Skeletal muscle cell (primary cell): ENCODE data around the gene KRT12.

Source experiments
- DNase-seq: peaks from one replicate; pipeline ENCODE4 v3.0.0-alpha.2; 2010; ENCODE audit warnings: low read depth
- H3K4me3 ChIP-seq: 2 replicates; pipeline ENCODE4 v1.5.1; 2011; ENCODE audit warnings: low read depth, mild to moderate bottlenecking, control low read depth, low read length, moderate library complexity

The KRT12 gene

DNA sequence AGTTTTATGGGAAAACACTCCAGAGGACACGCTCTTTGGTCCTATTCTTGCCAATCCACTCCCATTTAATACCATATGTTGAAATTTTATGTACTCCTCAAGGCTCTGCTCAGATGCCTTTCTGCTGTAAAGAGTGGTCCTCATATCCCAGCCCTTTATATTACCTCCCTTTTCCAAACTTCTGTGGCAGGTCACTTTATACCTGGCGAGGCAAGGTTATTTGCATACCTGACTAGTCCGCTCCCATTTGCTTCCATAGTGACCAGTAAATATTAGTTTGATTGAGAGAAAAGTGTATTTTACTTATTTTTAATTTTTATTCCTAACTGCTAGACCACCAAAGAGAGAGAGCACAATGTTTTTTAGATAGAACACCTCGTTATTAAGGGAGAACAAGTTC, 17.3 kb downstream of the KRT12 start:
- H3K4me3 ChIP-seq = no peak overlapping the region
- DNase-seq = no peak

DNA sequence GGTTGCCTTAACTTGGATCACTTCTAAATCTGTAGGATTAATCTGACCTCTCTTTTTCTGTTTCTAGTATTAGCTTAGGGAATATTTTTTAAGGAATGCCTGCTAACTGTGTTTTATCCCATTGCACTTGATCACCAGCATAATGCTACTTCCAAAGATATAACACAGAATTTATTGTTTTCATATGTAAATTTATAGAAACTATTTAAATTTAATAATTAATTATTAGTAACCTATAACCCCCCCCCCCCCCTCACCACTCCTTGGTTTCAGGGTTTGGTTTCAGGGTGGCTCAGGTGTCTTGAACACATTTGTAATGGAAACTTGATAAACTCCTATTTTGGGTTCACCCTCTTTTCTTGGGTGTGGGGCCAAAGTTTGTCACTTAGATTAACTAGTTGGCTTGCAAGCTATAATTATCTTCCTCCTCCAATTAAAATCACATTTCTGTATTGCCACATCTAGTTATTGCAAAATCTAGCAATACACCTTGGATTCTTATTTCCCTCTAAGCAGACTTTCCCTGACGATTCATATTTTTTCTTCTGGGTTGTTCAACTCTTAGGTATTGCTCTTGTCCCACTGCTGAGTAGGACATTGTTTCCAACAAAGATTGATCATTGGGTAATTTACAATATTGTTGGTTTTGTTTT, 18.3 kb downstream of the KRT12 start:
- H3K4me3 ChIP-seq = no peak overlapping the region

DNA sequence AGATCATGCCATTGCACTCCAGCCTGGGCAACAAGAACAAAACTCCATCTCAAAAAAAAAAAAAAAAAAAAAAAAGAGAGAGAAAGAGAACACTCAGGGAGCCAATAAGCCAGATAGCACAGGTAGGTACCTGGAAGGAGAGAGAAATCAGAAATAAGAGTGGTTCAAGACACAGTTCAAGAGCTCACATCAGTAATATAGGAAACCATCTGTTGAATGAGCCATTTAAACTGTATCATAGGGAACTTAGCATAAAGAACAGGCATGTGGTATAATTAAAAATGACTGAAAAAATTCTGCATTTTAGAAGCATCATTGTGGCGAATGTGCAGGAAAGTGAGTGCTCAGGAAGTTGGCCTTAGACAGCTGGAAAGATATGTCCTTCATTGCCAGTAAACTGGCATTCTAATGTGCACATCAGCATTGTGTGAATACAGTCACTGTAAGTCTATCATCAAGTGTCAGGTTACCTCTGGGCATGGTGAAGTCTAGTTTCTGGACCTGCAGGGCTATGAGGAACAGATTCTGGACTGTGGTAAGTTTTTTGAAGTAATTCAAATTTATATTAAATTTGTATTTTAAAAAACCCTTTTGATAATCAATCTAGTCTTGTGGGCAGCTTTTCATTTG, 20.4 kb downstream of the KRT12 start:
- no peak overlapping the region for H3K4me3 ChIP-seq
- DNase-seq = no peak

More for the DNA sequence above, 18.3 kb downstream of the KRT12 start:
- DNase-seq = no peak

DNA sequence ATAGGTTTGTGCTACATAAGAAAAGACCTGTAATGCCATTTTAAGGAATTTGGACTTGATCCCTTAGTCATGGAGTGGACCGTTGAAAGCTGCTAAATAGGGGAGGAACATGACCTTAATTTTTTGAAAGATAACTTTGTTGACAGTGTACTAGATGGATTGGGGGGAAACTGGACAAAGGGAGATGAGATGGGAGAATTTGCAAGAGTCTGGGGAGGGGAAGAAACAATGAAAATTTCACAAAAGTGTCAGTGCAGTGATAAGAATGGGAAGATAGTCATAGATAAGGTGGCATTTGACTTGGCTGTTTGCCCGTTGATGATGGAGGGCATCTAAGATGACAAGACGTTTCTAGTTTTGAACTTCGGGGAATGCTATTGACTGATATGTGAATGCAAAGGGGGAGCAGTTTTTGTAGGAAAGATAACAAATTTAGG, 22.3 kb downstream of the KRT12 start:
- DNase-seq = no peak
- H3K4me3 ChIP-seq = no peak overlapping the region

DNA sequence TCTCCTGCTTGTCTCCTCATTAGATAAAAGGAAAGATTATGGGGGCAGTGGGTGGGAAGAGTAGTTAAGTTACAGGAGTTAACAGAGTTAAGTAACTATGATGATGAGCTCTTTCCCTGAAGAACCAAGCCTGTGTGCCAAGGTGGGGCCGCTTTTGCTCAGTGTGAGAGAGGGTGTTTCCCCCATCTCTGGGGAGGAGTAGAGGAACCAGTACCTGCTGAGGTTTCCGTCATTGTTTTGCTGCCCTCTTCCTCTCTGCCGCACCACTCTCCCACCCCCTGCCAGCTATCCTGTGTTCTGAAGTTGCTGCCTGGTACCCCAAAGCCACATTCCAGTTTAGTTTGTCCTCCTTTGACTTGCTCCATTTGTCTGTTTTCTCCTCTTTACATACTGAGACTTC, 23.8 kb downstream of the KRT12 start:
- H3K4me3 ChIP-seq = no peak overlapping the region
- no peak for DNase-seq

DNA sequence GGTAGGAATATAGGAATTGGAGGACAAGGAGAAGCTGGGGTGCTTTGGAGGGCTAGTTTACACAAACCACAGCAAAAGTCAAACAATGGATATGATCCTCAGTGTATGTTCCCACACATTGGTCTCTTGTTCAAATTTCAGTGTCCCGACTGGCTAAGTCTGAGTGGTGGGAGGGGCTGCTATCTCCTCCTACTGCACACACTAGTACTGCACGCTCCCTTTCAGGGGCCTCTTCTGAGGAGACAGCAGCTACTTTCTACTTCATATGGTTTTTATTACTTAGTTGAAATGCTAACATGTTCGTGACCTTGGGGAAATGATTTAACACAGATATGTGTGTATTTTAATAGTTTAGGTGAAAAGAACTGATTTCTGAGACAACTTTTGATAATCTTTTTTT, 25.8 kb downstream of the KRT12 start:
- H3K4me3 ChIP-seq = no peak overlapping the region
- DNase-seq = no peak

DNA sequence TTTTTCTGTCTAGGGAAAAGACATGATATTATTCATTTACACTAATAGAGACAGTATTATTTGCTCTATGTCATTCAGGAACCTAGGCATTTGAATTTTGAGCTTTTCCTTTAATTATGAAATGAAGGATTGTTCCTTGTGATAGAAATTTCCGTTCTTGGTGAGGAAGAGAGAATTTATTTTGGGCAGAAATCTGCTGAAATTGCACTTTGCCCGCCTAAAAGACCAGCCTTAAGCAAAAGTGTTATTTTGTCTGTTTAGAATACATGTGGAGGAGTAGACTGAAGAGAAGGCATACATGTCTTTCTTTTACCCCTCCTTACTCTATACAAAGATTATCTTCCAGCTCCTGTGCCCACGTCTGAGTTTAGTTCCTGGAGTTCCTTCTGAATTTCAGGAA, 27.8 kb downstream of the KRT12 start:
- DNase-seq = no peak

DNA sequence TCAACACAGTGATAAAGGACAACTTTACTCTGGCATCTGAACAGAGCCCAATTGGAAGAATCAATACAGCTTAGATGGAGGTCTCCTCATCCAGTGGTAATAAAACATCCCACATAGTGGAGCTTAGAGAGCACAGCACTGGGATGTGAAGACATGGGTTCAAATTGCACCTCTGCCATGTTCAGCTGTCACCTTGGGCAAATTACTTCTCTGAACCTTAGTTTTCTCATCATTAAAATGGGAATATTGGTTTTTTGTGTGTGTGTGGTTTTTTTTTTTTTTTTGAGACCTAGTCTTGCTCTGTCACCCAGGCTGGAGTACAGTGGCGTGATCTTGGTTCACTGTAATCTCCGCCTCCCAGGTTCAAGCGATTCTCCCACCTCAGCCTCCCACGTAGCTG, 31.0 kb downstream of the KRT12 start:
- no peak for DNase-seq
- H3K4me3 ChIP-seq = no peak overlapping the region

More for the DNA sequence above, 27.8 kb downstream of the KRT12 start:
- H3K4me3 ChIP-seq = no peak overlapping the region

DNA sequence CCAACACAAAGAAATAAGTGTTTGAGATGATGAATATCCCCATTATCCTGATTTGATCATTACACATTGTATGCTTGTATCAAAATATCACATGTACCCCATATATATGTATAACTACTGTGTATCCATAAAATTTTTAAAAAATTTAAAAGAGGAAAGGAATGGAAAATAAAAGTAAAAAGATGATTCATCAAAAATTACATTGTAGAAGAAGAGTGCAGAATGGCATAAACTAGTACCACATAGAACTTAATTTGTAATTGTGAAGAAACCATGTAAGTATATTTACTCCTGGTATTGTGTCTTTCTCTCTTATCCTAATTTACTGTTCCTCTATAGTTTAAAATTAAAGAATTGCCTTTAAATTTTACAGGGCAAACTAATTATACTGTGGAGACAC, 33.1 kb downstream of the KRT12 start:
- no peak for DNase-seq
- no peak overlapping the region for H3K4me3 ChIP-seq

DNA sequence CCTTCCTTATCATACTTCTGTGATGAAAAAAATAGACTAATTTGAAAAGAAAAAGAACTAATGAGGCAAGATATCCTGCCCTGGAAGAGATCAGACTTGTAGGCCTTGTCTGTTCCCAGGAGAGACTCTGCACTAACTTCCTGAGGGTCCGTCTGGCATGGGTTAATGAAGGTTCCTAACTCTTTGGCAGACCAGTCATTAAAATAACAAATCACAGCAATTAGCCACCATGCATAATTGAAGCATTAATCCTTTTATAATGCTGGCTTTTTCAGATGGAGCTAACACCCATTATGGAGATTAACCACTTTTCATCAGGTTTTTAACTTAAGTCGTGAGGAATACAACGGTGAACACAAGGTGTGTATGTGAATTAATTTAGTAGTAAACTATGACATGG, 34.2 kb downstream of the KRT12 start:
- no peak for DNase-seq
- H3K4me3 ChIP-seq = no peak overlapping the region

DNA sequence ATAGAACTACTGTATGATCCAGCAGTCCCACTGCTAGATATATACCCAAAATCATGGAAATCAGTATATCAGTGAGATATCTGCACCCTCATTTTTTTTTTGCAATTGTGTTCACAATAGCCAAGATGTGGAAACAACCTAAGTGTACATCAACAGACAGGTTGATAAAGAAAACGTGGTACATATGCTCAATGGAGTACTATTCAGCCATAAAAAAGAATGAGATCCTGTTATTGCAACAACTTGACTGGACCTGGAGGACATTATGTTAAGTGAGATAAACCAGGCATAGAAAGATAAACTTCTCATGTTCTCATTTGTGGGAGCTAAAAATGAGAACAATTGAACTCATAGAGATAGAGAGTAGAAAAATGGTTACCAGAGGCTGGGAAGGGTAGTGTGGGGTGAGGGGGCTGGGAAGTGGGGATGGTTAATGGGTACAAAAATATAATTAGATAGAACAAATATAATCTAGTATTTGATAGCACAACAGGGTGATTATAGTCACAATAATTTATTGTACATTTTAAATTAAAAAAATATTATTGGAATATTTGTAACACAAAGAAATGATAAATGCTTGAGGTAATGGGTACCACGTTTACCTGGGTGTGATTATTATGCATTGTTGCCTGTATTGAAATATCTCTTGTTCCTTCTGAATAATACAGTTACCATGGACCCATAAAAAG, 36.8 kb downstream of the KRT12 start:
- no peak for DNase-seq
- H3K4me3 ChIP-seq = no peak overlapping the region

DNA sequence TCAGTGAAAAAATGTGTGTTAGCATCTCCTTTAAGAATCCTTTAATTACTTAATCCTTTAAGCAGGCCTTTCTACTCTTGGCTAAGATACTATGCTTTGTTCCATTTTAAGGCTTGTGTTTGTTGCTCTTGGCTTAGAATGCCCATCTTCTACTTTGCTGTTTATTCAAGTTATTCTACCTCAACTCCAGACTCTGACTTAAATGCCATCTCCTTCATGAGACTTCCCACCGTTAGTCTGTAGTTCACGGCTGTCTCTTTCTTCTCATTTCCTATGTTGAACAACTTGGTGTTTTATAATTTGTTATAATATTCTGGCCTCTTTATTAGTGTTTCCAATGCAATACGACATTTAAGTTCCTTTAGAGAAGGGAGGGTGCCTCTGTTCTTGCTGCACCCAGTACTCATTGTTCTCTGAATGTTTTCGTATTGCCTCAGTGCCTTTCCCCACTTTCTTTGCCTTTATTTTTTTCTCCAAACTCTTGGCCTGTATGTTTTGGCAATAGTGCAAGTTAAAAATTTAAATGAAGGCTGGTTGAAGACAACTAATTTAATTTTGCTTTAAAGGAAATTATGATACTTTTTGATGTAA, 38.5 kb downstream of the KRT12 start:
- DNase-seq = no peak
- no peak overlapping the region for H3K4me3 ChIP-seq

DNA sequence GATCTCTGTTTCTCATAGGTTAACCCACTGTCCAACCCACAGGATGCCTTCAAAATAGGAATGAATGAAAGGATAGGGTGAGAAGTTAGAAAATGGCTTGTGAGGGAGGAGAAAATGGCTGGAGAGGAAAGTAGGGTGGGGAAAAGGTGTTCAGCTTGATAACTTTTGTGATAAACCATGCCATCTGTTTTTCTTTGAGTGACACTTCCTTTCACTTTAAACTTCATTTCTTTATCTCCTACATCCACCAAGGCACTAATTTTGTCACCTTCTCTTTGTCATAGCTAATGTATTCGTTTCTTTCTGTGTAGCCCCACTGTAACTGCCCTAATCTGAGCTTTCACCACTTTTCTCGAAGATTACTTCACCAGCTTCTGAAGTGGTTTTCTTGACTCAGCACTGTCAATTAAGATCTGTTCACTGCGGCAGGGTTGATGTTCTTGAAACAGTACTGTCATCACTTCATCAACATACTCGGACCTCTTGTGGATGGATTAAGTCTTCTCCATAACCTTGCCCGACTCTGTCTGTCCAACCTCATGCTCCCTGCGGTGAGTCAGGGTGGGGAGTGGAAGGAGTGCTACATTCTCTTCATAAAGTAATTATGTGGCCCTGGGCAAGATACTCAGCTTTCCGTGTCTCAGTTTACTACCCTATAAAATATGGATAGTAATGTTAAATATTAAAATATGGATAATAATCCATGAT, 39.1 kb downstream of the KRT12 start:
- no peak overlapping the region for H3K4me3 ChIP-seq
- peak; percentile 61 for DNase-seq

DNA sequence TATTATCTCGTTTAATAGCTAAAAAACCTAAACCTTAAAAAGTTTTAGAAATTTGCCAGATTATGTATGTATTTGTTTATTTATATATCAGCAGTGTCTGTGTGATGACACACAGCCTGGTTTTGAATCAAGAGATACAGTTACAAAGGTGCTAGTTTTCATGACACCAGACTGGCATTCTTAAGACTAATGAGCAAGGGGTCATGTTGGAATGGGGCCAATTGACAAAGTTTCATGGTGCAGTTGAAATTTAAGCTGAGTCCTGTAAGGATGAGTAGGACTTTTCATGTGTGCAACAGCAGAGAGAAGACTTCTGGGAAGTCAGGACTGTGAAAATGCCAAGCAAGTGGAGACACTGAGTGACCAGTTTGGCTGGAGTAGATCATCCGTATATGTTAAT, 41.4 kb downstream of the KRT12 start:
- no peak overlapping the region for H3K4me3 ChIP-seq
- DNase-seq = no peak

DNA sequence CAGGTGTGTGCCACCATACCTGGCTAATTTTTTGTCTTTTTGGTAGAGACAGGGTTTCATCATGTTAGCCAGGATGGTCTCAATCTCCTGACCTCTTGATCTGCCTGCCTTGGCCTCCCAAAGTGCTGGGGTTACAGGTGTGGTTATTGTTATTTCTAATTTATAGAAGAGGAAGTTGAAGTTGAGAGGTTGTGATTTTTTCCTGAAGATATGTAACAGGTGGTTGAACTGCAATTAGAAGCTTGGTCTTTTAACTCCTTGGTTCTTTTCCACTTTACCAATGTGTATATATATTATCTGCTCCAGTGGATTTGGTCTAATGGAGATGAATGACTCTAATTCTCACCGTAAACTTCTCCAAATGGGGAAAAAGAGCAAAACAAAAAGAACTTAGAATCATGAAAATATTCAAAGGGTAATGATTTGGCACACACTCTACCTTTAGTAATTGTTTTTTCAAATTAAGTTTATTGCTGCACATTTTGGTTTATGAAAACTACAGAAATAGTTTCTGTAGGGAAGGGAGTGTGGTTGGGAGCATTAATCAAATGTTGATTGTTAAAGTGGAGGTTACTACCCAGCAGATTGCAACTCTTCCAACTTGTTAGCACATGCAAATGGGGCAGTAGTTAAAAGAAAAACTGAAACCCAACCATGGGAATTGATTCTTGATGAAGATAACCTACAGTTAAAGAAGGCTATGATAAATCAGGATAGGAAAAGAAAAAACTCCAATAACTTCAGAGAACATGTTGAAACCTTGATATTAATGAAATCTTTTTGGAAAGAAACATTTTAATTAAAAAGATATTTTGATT, 42.8 kb downstream of the KRT12 start:
- DNase-seq = no peak
- H3K4me3 ChIP-seq = no peak overlapping the region

DNA sequence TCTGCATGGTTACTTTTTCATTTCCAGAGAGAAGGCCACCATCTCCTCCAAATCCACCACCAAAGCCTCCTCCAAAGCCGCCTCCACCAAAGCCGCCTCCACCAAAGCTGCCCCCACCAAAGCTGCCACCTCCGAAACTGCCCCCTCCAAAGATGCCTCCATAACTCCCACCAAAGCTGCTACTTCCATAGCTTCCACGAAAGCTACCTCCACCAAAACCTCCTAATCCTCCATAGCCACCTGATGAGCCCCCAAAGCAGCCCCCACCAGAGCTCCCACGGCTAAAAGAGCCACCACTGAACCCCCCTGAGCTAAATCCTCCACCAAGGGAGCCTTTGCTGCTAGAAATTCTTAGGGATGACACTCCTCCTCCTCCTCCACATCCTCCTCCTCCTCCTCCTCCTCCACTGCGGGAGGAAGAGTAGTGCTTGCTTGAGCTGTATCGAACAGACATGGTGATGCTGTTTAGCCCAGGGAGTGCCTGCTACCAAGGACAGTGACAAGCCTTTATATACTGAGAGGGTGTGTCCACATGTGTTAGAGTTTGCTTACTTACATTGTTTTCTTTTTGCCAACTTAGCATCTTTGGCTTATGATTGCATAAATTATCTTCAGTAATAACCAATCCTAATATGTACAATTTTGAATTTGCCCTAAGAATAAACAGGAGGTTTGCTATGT, 44.8 kb downstream of the KRT12 start, which contains the start of gene KRT10:
Gene KRT10, minus strand, starts transcription at position 483 of the 681 bp plus-strand sequence. Its CDS starts 29 bp downstream, at position 454.
- no peak for DNase-seq

DNA sequence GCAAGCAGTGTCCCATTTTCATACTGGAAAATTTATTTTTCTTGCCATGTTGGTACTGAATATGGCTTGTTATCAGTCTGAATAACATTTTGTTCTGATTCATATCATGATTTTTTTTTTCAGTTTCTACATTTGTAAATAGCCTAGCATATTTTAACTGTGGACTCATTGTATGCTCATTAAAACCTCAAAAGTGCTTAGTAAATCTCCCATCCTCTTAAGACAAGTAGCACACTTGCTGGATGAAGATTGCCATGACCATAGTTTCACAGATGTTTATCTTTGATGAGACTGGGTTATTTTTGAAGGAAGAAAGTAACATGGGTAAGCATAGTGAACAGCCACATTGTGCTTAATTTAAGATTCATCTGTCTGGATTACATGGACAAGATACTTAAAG, 45.5 kb downstream of the KRT12 start:
- no peak overlapping the region for H3K4me3 ChIP-seq
- DNase-seq = no peak

More for the DNA sequence above, 44.8 kb downstream of the KRT12 start, which contains the start of gene KRT10:
- H3K4me3 ChIP-seq = no peak within 1 kb of the TSS

DNA sequence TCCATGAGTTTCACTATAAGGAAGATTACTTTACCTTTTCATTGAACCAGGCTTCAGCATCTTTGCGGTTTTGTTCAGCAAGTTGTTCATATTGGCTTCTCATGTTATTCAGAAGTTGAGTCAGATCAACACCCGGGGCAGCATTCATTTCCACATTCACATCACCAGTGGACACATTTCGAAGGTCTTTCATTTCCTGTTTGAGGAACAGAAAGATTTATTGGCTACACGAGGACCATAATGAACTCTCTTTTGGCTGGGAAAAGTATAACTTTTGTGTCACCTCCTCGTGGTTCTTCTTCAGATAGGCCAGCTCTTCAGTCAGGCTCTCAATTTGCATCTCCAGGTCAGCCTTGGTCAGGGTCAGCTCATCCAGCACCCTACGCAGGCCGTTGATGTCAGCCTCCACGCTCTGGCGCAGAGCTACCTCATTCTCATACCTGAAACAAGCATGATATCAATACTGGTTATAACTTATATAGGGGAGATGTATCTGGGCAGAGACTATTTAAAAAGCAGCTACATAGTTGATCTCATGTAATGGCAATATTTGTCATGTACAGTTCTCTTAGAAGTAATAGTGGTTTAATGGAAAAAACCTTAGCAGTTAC, 46.7 kb downstream of the KRT12 start:
- DNase-seq = no peak
- H3K4me3 ChIP-seq = no peak overlapping the region
